HepG2 (cell line): ENCODE results near the gene KCNJ5.

Source experiments
- CREM ChIP-seq, 2 experiments: sonication (generic) in 1 of 2; formaldehyde crosslinking in 1 of 2; IDR thresholded peaks; 2 replicates each; pipeline versions ENCODE4 v1.4.0 to v1.6.1; 2016 to 2020; ENCODE audit warnings: antibody characterized with exemption in 1 of 2, mild to moderate bottlenecking in 1 of 2, missing genetic modification reagents in 1 of 2
- HDAC2 ChIP-seq: sonication (generic); formaldehyde crosslinking; IDR thresholded peaks from 2 replicates; pipeline ENCODE4 v1.4.0; 2020; ENCODE audit warnings: missing genetic modification reagents
- JUN ChIP-seq: sonication (generic); formaldehyde crosslinking; IDR thresholded peaks from 2 replicates; pipeline ENCODE4 v1.4.0; 2020; ENCODE audit warnings: mild to moderate bottlenecking, missing genetic modification reagents
- RXRA ChIP-seq: sonication (generic); formaldehyde crosslinking; IDR thresholded peaks from 2 replicates; pipeline ENCODE4 v1.5.1; 2020; ENCODE audit warnings: missing genetic modification reagents
- ZNF460 ChIP-seq: sonication (generic); formaldehyde crosslinking; IDR thresholded peaks from 2 replicates; pipeline ENCODE4 v1.5.1; 2020; ENCODE audit warnings: missing genetic modification reagents, mild to moderate bottlenecking, borderline replicate concordance
- TF ChIP-seq, protein P1 (sequence below): sonication (generic); formaldehyde crosslinking; IDR thresholded peaks from 2 replicates; pipeline ENCODE4 v1.5.0; 2020; ENCODE audit warnings: mild to moderate bottlenecking, missing genetic modification reagents, moderate library complexity
- TF ChIP-seq, protein P2 (sequence below): sonication (generic); formaldehyde crosslinking; conservative IDR thresholded peaks from 2 replicates; pipeline ENCODE4 v1.4.0; 2020; ENCODE audit warnings: missing genetic modification reagents
- TF ChIP-seq, protein P3 (sequence below): sonication (generic); formaldehyde crosslinking; IDR thresholded peaks from 2 replicates; pipeline ENCODE4 v1.8.0; 2022; ENCODE audit warnings: missing genetic modification reagents, mild to moderate bottlenecking, inconsistent platforms, borderline replicate concordance
- TF ChIP-seq, protein P4 (sequence below): IDR thresholded peaks from 2 replicates; pipeline ENCODE4 v1.6.1; 2016

DNA sequence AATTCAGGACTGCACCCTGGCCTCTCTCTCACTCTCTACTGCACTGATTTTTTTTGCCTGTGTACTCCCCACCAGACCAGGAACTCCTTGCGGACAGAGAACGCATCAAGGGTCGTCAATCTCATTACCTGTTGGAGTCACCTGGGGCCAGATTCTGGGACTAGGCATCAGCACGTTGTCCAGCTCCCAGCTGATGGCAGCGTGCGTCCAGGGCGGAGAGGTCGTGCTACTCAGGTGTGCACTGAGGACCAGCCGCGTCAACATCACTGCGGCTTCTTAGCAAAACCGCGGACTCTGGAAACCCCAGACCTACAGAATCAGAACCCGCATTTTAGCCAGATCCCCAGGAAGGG is 13.1 kb downstream of the KCNJ5 start:
- TF ChIP-seq, protein P1, sequence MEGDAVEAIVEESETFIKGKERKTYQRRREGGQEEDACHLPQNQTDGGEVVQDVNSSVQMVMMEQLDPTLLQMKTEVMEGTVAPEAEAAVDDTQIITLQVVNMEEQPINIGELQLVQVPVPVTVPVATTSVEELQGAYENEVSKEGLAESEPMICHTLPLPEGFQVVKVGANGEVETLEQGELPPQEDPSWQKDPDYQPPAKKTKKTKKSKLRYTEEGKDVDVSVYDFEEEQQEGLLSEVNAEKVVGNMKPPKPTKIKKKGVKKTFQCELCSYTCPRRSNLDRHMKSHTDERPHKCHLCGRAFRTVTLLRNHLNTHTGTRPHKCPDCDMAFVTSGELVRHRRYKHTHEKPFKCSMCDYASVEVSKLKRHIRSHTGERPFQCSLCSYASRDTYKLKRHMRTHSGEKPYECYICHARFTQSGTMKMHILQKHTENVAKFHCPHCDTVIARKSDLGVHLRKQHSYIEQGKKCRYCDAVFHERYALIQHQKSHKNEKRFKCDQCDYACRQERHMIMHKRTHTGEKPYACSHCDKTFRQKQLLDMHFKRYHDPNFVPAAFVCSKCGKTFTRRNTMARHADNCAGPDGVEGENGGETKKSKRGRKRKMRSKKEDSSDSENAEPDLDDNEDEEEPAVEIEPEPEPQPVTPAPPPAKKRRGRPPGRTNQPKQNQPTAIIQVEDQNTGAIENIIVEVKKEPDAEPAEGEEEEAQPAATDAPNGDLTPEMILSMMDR (CRISPR knock-in tag) = no peak
- TF ChIP-seq HDAC2 (CRISPR knock-in tag) (no peak), RXRA (CRISPR knock-in tag) (no peak), ZNF460 (CRISPR knock-in tag) (no peak), CREM (IDR thresholded peaks at IDR 0.05) (no peak), CREM (CRISPR knock-in tag; IDR thresholded peaks at IDR 0.05) (no peak), JUN (CRISPR knock-in tag) (no peak)
- TF ChIP-seq, protein P2, sequence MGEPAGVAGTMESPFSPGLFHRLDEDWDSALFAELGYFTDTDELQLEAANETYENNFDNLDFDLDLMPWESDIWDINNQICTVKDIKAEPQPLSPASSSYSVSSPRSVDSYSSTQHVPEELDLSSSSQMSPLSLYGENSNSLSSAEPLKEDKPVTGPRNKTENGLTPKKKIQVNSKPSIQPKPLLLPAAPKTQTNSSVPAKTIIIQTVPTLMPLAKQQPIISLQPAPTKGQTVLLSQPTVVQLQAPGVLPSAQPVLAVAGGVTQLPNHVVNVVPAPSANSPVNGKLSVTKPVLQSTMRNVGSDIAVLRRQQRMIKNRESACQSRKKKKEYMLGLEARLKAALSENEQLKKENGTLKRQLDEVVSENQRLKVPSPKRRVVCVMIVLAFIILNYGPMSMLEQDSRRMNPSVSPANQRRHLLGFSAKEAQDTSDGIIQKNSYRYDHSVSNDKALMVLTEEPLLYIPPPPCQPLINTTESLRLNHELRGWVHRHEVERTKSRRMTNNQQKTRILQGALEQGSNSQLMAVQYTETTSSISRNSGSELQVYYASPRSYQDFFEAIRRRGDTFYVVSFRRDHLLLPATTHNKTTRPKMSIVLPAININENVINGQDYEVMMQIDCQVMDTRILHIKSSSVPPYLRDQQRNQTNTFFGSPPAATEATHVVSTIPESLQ (CRISPR knock-in tag) = no peak
- TF ChIP-seq, protein P3, sequence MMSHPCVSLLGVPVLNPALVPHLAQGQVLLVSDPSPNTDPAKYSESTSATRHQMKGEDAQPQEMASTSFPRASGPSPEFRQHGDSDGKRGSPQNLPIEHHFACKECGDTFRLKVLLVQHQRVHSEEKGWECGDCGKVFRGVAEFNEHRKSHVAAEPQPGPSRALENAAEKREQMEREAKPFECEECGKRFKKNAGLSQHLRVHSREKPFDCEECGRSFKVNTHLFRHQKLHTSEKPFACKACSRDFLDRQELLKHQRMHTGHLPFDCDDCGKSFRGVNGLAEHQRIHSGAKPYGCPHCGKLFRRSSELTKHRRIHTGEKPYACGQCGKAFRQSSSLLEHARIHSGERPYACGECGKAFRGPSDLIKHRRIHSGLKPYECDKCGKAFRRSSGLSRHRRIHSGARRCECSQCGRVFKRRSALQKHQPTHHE (CRISPR knock-in tag) = no peak
- TF ChIP-seq, protein P4, sequence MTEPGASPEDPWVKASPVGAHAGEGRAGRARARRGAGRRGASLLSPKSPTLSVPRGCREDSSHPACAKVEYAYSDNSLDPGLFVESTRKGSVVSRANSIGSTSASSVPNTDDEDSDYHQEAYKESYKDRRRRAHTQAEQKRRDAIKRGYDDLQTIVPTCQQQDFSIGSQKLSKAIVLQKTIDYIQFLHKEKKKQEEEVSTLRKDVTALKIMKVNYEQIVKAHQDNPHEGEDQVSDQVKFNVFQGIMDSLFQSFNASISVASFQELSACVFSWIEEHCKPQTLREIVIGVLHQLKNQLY (CRISPR knock-in tag) = no peak
